HG03135 (cell line): Measurements from ENCODE around the gene ZSWIM9.
"Not testable (repeated sequence)": the region's sequence is repeated elsewhere in the genome, so short reads cannot be mapped to it uniquely, and the experiment has no call there.

Experiments
- ATAC-seq: cut with Tn5 transposase; IDR thresholded peaks from one replicate; pipeline ENCODE4 v1.9.1; 2021; ENCODE audit warnings: mild to moderate bottlenecking, moderate library complexity; ENCODE audit not compliant: unreplicated experiment

ZSWIM9 gene

DNA sequence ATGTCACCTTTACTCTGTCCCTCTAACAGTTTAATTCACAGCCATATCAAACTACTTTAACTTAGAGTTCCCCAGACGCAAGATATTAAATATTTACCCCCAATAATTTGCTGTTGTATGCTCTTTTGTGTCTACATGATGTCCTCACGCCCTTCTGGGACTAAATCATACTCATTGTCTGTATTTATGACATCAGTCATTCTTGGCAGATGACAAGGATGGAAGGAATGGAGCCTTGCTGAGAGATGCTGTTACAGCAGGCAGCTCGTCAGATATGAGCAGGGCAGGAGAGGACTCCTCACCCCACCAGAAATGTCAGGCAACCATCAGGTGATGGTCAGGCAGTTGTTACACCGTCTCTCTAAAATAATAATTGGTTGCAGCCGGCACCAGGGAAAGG lies 43.5 kb downstream of the ZSWIM9 start:
- ATAC-seq, result no peak

DNA sequence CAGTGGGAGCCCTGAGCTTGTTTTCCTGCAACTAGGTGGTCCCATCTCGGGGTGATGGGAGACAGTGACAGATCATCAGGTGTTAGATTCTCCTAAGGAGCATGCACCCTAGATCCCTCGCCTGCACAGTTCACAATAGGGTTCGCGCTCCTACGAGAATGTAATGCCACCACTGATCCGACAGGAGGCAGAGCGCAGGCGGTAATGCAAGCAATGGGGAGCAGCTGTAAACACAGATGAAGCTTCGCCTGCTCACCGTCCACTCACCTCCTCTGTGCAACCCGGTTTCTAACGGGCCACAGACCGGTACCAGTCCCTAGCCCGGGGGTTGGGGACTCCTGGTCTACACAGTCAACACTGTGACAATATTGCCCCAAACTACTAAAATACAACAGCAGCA lies 46.5 kb downstream of the ZSWIM9 start:
- no peak for ATAC-seq

DNA sequence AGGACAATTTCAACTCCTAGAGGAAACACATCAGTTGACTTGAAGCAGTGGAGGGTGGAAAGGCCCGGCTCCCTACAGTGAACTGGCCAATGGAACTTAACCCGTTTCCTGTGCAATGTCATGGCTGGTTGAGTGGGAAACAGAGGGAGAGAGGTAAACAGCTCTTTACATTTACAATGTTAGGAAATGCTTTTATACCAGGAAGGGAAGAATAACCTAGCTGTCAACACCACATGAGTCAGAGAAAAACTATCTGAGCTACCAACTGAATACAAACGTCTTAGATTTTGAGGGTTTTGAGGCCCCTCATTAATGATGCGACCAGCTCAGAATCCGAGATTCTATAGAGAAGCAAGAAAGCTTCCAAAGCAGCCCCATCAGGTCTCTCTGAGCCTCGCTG lies 48.5 kb downstream of the ZSWIM9 start:
- ATAC-seq, result no peak

DNA sequence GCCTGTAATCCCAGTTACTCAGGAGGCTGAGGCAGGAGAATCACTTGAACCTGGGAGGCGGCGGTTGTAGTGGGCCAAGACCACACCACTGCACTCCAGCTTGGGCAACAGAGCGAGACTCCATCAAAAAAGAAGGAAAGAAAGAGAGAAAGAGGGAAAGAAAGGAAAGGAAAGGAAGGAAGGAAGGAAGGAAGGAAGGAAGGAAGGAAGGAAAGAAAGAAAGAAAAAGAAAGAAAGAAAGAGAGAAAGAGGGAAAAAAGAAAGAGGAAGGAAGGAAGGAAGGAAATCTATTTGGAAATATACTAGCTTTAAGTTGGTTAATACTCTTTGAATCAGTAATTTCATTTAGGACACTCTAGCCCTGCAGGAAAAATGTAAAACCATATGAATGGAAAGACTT lies 50.3 kb downstream of the ZSWIM9 start:
- not testable (repeated sequence) for ATAC-seq

DNA sequence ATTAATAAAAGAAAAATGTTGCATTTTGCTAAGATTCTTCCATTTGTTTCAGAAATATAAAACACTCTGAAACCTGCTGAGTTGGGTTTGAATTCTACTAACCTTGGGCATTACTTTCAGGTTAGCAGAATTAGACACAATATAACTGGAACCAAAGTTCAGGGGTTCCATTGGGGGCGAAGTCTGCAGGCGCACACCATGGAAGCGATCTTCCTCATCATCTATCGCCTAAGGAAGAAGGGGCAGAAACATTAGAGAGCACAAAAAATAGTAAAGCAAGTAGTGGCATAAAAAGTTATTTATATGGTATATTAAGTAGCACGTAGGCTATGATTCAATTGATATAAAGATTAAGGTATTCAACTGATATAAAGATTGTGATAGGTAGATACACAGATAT lies 51.1 kb downstream of the ZSWIM9 start:
- no peak for ATAC-seq

DNA sequence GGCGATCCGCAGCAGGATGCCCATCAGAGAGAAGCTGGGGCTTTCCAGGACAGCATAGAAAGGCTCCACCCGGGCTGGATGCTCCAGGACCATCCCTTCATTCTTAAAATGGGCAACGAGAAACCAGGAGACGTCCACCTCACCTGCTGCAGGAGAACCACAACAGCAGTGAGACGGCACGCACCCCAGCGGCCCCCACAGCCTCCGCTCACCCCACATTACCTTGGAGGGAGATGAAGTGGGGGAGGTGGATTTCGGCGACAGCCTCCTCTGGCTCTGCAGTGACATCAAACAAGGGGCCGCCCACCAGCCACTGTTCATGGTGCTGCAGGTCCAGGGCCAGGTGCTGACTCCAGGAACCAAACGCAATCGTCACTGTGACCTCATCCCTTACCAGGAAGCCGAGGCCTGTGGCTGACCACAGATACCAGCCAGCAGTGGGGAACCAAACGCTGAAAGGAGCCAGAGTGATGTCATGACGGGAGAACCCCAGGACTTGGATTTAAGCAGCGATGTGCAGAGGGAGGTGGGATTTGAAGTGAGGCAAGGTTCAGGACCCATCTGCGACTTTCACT lies 60.2 kb downstream of the ZSWIM9 start:
- no peak for ATAC-seq

DNA sequence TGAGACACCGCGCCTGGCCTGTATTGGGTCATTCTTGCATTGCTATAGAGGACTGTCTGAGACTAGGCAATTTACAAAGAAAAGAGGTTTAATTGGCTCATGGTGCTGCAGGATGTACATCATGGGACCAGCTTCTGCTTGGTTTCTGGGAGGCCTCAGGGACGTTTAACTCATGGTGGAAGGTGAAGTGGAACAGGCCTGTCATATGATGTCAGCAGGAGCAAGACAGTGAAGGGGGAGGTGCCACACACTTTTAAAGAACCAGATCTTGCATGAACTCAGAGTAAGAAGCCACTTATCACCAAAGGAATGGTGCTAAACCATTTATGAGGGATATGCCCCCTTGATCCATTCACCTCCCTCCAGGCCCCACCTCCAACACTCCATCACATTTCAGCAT lies 66.6 kb downstream of the ZSWIM9 start:
- ATAC-seq, result no peak

DNA sequence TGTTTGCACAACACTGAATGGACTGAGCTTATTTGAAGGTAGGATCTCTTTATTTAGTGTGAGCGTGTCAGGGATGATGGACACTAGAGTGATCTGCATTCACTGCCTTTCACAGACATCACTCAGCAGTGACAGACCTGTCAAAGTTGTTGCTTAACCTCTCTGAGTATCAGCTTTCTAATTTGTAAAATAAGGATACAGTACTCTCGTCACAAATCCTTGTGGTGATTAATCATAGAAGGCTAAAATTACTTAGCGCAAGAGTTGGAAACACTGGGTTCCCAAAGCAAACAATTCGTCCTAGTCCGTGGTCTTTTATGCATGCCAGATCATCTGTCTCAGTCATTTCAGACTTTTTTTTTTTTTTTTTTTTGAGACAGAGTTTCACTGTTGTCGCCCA lies 68.6 kb downstream of the ZSWIM9 start:
- ATAC-seq, result no peak

DNA sequence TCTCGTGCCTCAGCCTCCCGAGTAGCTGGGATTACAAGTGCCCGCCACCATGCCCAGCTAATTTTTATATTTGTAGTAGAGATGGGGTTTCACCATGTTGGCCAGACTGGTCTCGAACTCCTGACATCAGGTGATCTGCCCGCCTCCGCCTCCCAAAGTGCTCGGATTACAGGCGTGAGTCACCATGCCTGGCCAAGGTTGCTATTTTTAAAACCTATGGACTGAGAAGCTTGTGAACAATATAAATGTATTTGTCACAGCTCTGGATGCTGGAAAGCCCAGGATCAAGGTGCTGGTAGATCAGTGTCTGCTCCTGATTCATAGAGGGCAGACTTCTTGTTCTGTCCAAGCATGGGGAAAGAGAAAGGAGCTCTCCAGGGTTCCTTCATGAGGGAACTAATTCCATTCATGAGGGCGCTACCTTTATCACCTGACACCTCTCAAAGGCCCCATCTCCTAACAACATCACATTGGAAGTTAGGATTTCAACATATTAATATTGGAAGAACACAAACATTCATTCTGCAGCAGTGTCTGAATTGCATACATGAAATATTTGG lies 69.2 kb downstream of the ZSWIM9 start:
- ATAC-seq, result no peak

DNA sequence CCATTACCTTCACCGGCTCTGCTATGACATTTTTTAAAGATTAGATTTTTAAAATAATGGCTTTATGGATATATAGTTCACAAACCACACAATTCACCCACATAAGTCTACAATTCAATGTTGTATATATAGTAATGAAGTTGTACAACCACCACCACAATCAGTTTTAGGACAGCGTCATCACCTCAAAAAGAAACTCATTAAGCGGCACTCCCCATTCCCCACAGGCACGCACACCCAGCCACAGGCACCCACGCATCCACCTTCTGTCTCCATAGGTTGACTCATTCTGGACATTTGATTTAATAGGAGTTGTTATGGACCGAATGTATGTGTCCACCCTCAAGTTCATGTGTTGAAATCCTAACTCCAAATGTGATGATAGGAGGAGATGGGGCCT lies 71.3 kb downstream of the ZSWIM9 start:
- not testable (repeated sequence) for ATAC-seq

DNA sequence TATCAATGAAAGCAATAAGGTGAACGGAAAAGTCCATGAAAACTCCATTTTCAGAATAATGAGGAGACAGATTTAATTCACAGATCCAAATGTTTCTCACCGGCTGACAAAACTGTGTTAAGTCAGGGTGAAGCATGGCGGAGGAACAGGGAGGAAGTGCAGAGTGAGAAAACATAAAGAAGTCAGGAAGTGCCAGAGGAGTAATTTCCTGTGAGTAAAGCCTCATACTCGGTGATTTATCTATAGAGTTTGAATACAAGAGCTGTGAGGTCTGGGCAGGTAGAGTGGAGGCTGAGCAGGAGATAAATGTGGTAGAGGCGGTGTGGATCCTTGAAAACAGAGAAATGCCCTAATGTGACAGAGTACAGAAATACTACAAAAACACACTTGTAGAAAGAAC lies 73.8 kb downstream of the ZSWIM9 start:
- ATAC-seq, result no peak

DNA sequence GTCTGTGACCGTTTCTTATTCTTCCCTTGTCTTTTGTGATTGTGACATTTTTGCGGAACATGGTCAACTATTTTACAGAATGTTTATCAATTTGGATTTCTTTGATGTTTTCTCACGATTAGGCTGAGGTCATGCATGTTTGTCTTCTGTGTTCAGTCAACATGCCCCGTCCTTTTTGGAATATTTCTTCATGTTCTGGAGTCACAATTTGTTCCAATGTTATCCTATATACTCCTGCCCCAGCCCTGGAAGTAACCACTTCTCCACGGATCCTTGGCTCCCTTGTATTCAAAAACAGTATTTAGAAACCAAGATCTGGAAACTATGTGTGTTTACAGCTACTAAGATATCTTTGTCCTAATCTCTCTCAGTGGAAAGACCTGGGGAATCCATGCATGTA lies 75.6 kb downstream of the ZSWIM9 start:
- ATAC-seq, result no peak

DNA sequence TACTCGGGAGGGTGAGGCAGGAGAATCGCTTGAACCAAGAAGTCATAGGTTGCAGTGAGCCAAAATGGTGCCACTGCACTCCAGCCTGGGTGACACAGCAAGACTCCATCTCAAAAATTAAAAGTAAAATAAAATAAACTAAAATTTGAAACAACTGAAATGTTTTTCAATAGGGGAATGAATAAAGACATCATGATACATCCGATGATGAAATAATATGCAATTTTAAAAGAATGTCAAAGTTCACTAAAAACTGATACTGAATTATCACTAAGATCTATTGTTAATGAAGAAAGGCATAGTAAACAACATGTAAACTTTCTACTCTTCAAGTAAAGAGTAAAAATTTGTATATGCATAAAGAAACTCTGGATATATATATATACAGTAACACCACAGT lies 76.7 kb downstream of the ZSWIM9 start:
- no peak for ATAC-seq
